ENCODE data around the gene FYN. TPM values are rescaled to one million over a fixed set of nuclear protein-coding genes. Genes with fewer than 3 reads are reported as not detected.

The FYN gene
- total and polyA plus RNA-seq, 9 of the 15 experiments (the other 6 are each of a cell fraction or from before 2014, with no cell fraction given): 2.9 to 22.1 (median 11.4) TPM

DNA sequence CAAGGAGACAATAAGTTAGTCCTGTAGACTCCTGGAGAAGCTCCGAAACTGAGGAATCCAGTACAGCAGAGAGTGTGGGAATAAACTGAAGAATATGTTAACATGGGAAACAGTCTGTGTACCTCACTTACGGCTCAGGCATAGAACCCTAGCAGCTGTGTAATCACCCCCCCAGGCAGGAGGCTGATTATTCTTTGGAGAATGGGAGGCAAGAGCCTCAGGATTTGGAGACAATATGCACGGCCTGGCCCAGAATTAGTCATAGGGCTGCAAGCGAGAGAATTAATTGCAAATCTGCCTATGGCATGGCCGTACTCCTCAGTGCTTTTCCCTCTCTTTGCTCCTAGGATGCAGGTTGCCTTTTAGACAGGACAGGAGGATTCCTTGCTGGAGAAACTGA is 27.5 kb upstream of the FYN start:
- no TSS peak for BruUV-seq (replicated peaks)
- Histone ChIP-seq H3K27me3 (ENCODE audit: control insufficient read depth in 2 of 2, insufficient read depth in 2 of 2, low read length in 2 of 2) (peaks cover 0 to 3% of the 10 kb centered on the region in 2 experiments; a peak in 1 of 5 replicates), H3K36me3 (ENCODE audit: control insufficient read depth, insufficient read depth, low read length) (no peaks in the 10 kb centered on the region), H2AFZ (ENCODE audit: low read depth, low read length) (no peak overlapping the region), H3K4me1 (replicated peaks in 1 of 2; ENCODE audit: control insufficient read depth in 2 of 2, insufficient read depth in 2 of 2, low read length in 2 of 2) (no peaks in the 10 kb centered on the region), H3K9me3 (replicated peaks; ENCODE audit: control insufficient read depth, insufficient read depth, low read depth, low read length) (no peaks in the 10 kb centered on the region), H3K9me1 (ENCODE audit: control insufficient read depth, insufficient read depth, low read length) (no peaks in the 10 kb centered on the region), H3K4me2 (ENCODE audit: insufficient read depth, low read length) (no peak overlapping the region), H3K79me2 (ENCODE audit: control insufficient read depth, insufficient read depth, low read length) (no peaks in the 10 kb centered on the region), H4K20me1 (replicated peaks; ENCODE audit: control insufficient read depth, insufficient read depth, low read length) (no peaks in the 10 kb centered on the region), H3K27ac (ENCODE audit: extremely low read depth, low read depth, low read length) (no peak overlapping the region), H3K4me3 (no peak overlapping the region), H3K9ac (ENCODE audit: insufficient read depth in 1 of 2, low read depth in 2 of 2, low read length in 2 of 2) (no peak overlapping the region)
- in situ Hi-C loops (cut with MboI) (no loop called here), intact Hi-C loops (cut with micrococcal nuclease) (no loop called here)
- 6% methylated on average over 5 of the region's 5 CpGs for WGBS (ENCODE audit: insufficient coverage, low coverage, missing lambda C conversion rate)
- DNase-seq (ENCODE audit: extremely low read depth in 1 of 4, low spot score in 3 of 4) (no peak), ATAC-seq (no peak), FAIRE-seq (no peak)
- ChIA-PET POLR2A (interaction anchor here (0.6 kb wide), 1 partner anchor 154 kb away, joined by 3 read pairs; no protein-coding TSS in a partner anchor), CTCF (ENCODE audit: low intra/inter-chr PET ratio) (interaction anchor here (0.5 kb wide), 1 partner anchor 35 kb away, joined by 3 read pairs; no protein-coding TSS in a partner anchor)
- no peak for TF ChIP-seq FOXK2 (conservative IDR thresholded peaks at IDR 0.05 in 1 of 2, IDR thresholded peaks at IDR 0.05 in 1 of 2; ENCODE audit: low read depth in 2 of 2)
- no peak for TF ChIP-seq HMG20A (CRISPR knock-in tag; conservative IDR thresholded peaks at IDR 0.05)

DNA sequence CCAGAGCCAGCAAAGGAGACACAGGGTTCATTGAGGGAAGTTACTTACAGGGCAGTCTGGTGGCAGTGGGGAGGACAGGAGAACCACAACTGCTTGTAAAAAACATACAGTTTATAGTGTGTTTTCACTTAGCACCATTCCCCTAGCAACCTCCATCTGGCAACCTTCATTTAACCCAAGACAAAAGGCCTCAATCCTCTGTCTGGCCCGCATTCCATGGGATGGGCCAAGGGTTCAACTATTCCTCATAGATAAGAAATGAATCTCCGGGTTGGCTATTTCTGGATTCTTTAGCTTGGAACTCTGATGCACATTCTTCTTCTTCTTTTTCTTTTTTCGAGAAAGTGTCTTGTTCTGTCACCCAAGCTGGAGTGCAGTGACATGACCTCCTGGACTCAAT is 26.3 kb upstream of the FYN start:
- Histone ChIP-seq H3K9ac (ENCODE audit: insufficient read depth in 1 of 2, low read depth in 2 of 2, low read length in 2 of 2) (no peak overlapping the region), H3K4me1 (replicated peaks in 1 of 2; ENCODE audit: control insufficient read depth in 2 of 2, insufficient read depth in 2 of 2, low read length in 2 of 2) (no peaks in the 10 kb centered on the region), H3K9me3 (replicated peaks; ENCODE audit: control insufficient read depth, insufficient read depth, low read depth, low read length) (no peaks in the 10 kb centered on the region), H4K20me1 (replicated peaks; ENCODE audit: control insufficient read depth, insufficient read depth, low read length) (no peaks in the 10 kb centered on the region), H3K4me2 (ENCODE audit: insufficient read depth, low read length) (no peak overlapping the region), H3K79me2 (ENCODE audit: control insufficient read depth, insufficient read depth, low read length) (no peaks in the 10 kb centered on the region), H3K36me3 (ENCODE audit: control insufficient read depth, insufficient read depth, low read length) (no peaks in the 10 kb centered on the region), H3K27me3 (ENCODE audit: control insufficient read depth in 2 of 2, insufficient read depth in 2 of 2, low read length in 2 of 2) (peaks cover 0 to 3% of the 10 kb centered on the region in 2 experiments; a peak in 1 of 5 replicates), H3K4me3 (no peak overlapping the region), H3K27ac (ENCODE audit: extremely low read depth, low read depth, low read length) (no peak overlapping the region), H2AFZ (ENCODE audit: low read depth, low read length) (no peak overlapping the region), H3K9me1 (ENCODE audit: control insufficient read depth, insufficient read depth, low read length) (no peaks in the 10 kb centered on the region)
- in situ Hi-C loops (cut with MboI): no loop called here
- DNase-seq (ENCODE audit: extremely low read depth in 1 of 4, low spot score in 3 of 4) (no peak), FAIRE-seq (no peak), ATAC-seq (no peak)
- WGBS (ENCODE audit: insufficient coverage, low coverage, missing lambda C conversion rate): 0% methylated on average over 3 of the region's 3 CpGs
- ChIA-PET CTCF (ENCODE audit: low intra/inter-chr PET ratio) (no interaction called here), POLR2A (no interaction called here)
- intact Hi-C loops (cut with micrococcal nuclease): no loop called here
- BruUV-seq (replicated peaks): no TSS peak
- TF ChIP-seq SMAD3 (CRISPR knock-in tag; conservative IDR thresholded peaks at IDR 0.05): no peak
- TF ChIP-seq NCOA4 (IDR thresholded peaks at IDR 0.05; ENCODE audit: partially characterized antibody): no peak
- TF ChIP-seq ZNF354B (CRISPR knock-in tag; IDR thresholded peaks at IDR 0.05): no peak
- no peak for TF ChIP-seq ZKSCAN8 (CRISPR knock-in tag; IDR thresholded peaks at IDR 0.05)
- TF ChIP-seq DIDO1 (tag; IDR thresholded peaks at IDR 0.05; ENCODE audit: low read depth): no peak
- TF ChIP-seq, protein P1, sequence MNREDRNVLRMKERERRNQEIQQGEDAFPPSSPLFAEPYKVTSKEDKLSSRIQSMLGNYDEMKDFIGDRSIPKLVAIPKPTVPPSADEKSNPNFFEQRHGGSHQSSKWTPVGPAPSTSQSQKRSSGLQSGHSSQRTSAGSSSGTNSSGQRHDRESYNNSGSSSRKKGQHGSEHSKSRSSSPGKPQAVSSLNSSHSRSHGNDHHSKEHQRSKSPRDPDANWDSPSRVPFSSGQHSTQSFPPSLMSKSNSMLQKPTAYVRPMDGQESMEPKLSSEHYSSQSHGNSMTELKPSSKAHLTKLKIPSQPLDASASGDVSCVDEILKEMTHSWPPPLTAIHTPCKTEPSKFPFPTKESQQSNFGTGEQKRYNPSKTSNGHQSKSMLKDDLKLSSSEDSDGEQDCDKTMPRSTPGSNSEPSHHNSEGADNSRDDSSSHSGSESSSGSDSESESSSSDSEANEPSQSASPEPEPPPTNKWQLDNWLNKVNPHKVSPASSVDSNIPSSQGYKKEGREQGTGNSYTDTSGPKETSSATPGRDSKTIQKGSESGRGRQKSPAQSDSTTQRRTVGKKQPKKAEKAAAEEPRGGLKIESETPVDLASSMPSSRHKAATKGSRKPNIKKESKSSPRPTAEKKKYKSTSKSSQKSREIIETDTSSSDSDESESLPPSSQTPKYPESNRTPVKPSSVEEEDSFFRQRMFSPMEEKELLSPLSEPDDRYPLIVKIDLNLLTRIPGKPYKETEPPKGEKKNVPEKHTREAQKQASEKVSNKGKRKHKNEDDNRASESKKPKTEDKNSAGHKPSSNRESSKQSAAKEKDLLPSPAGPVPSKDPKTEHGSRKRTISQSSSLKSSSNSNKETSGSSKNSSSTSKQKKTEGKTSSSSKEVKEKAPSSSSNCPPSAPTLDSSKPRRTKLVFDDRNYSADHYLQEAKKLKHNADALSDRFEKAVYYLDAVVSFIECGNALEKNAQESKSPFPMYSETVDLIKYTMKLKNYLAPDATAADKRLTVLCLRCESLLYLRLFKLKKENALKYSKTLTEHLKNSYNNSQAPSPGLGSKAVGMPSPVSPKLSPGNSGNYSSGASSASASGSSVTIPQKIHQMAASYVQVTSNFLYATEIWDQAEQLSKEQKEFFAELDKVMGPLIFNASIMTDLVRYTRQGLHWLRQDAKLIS (CRISPR knock-in tag; IDR thresholded peaks at IDR 0.05): no peak
- no peak for TF ChIP-seq SMAD1 (IDR thresholded peaks at IDR 0.05; ENCODE audit: low read depth, low read length, partially characterized antibody)
- TF ChIP-seq ZNF184 (CRISPR knock-in tag; IDR thresholded peaks at IDR 0.05): no peak
- TF ChIP-seq ZBED1 (IDR thresholded peaks at IDR 0.05): no peak

Data from K562 (cell line).